K562 (cell line): ENCODE data around the gene HSF2BP. TPM values are rescaled to one million over a fixed set of nuclear protein-coding genes. Genes with fewer than 3 reads are reported as not detected.

ENCODE experiments used
- CTCFL ChIP-seq: IDR thresholded peaks from 2 replicates; pipeline ENCODE4 v1.6.1; 2011; ENCODE audit warnings: borderline replicate concordance, low read depth, mild to moderate bottlenecking, moderate library complexity, low read length; ENCODE audit not compliant: insufficient read depth, poor library complexity, severe bottlenecking
- DDX20 ChIP-seq: fragments of 450-650 bp; IDR thresholded peaks from 2 replicates; pipeline ENCODE4 v1.6.1; 2016; ENCODE audit warnings: missing genetic modification characterization, low read depth, mild to moderate bottlenecking, missing compliant biosample characterization, moderate library complexity
- E2F1 ChIP-seq: sonication (generic); formaldehyde crosslinking; IDR thresholded peaks from 2 replicates; pipeline ENCODE4 v1.8.1; 2023; ENCODE audit warnings: mild to moderate bottlenecking, missing genetic modification reagents, moderate library complexity
- FOXK1 ChIP-seq: sonication (generic); formaldehyde crosslinking; IDR thresholded peaks from 2 replicates; pipeline ENCODE4 v1.8.0; 2022; ENCODE audit warnings: missing genetic modification reagents, mild to moderate bottlenecking, borderline replicate concordance
- GABPB1 ChIP-seq: sonication (generic); formaldehyde crosslinking; IDR thresholded peaks from 2 replicates; pipeline ENCODE4 v1.8.0; 2022; ENCODE audit warnings: mild to moderate bottlenecking, missing genetic modification reagents
- NCOA1 ChIP-seq: fragments of 450-650 bp; IDR thresholded peaks from 2 replicates; pipeline ENCODE4 v1.6.1; 2016; ENCODE audit warnings: low read depth
- NCOR1 ChIP-seq: fragments of 450-650 bp; IDR thresholded peaks from 2 replicates; pipeline ENCODE4 v1.6.1; 2016; ENCODE audit warnings: mild to moderate bottlenecking, moderate library complexity
- PHB2 ChIP-seq: fragments of 450-650 bp; IDR thresholded peaks from 2 replicates; pipeline ENCODE4 v1.6.1; 2017; ENCODE audit warnings: low read depth
- POU5F1 ChIP-seq: fragments of 150-350 bp; IDR thresholded peaks from 2 replicates; pipeline ENCODE4 v1.6.1; 2014; ENCODE audit warnings: borderline replicate concordance, low read length, low read depth, mild to moderate bottlenecking; ENCODE audit not compliant: partially characterized antibody
- PYGO2 ChIP-seq: fragments of 450-650 bp; IDR thresholded peaks from 2 replicates; pipeline ENCODE4 v1.6.1; 2016; ENCODE audit warnings: mild to moderate bottlenecking, missing genetic modification characterization, moderate library complexity, missing compliant biosample characterization
- RCOR1 ChIP-seq, 2 experiments: IDR thresholded peaks; 2 replicates each; pipeline ENCODE4 v1.6.1; 2012; ENCODE audit warnings: low read depth in 2 of 2, low read length in 2 of 2, borderline replicate concordance in 1 of 2, improper control_type of control experiment in 1 of 2
- U2AF1 ChIP-seq: fragments of 200-400 bp; formaldehyde crosslinking; optimal IDR thresholded peaks from 2 replicates; pipeline ENCODE3; 2017; ENCODE audit warnings: mild to moderate bottlenecking, low read depth, low read length, moderate library complexity
- ZBTB8A ChIP-seq: fragments of 450-650 bp; IDR thresholded peaks from 2 replicates; pipeline ENCODE4 v1.6.1; 2018; ENCODE audit warnings: mild to moderate bottlenecking, moderate library complexity; ENCODE audit not compliant: partially characterized antibody
- ZFP91 ChIP-seq: sonication (generic); formaldehyde crosslinking; IDR thresholded peaks from 2 replicates; pipeline ENCODE4 v1.8.0; 2022; ENCODE audit warnings: mild to moderate bottlenecking, missing genetic modification reagents
- ZNF124 ChIP-seq: sonication (generic); formaldehyde crosslinking; IDR thresholded peaks from 2 replicates; pipeline ENCODE4 v1.8.1; 2022; ENCODE audit warnings: missing genetic modification reagents
- ZNF140 ChIP-seq: fragments of 250-450 bp; sonication (Bioruptor Pico); IDR thresholded peaks from 2 replicates; pipeline ENCODE4 v1.8.0; 2021; ENCODE audit warnings: moderate library complexity, mild to moderate bottlenecking, inconsistent platforms
- ZNF589 ChIP-seq: fragments of 200-800 bp; sonication (Bioruptor generic); IDR thresholded peaks from 2 replicates; pipeline ENCODE4 v1.6.1; 2016; ENCODE audit warnings: low read depth, missing genetic modification characterization, missing compliant biosample characterization
- polyA plus RNA-seq, 8 experiments: library from polyadenylated mRNA; depleted of rRNA in 4 of 8; stranded (reverse) in 5 of 8; unstranded in 3 of 8; fragments of >200 nt; fragmentation: Nextera tagmentation in 2 of 8; fragmentation: Illumina TruSeq in 1 of 8; extraction: Ambion mirVana in 2 of 8; extraction: Trizol in 1 of 8; gene quantifications; 2 replicates each; pipeline versions ENCODE4 v1.2.1 to v1.2.3, GENCODE V29; 2011 to 2014; ENCODE audit warnings: inconsistent platforms in 1 of 8, missing spikeins in 1 of 8
- total RNA-seq, 7 experiments: library from RNA; depleted of rRNA in 6 of 7; stranded (reverse); fragments of >200 nt in 6 of 7; fragmentation: Illumina TruSeq in 2 of 7; extraction: Trizol in 2 of 7; gene quantifications; 2 replicates each; pipeline versions ENCODE4 v1.2.1 to v1.2.3, GENCODE V29; 2011 to 2021; ENCODE audit warnings: low replicate concordance in 1 of 7
- TF ChIP-seq, protein P1 (sequence below): sonication (generic); formaldehyde crosslinking; IDR thresholded peaks from 2 replicates; pipeline ENCODE4 v1.8.1; 2022; ENCODE audit warnings: missing genetic modification reagents
- TF ChIP-seq, protein P2 (sequence below): fragments of 250-450 bp; sonication (Bioruptor Pico); IDR thresholded peaks from 2 replicates; pipeline ENCODE4 v1.9.0; 2021; ENCODE audit warnings: mild to moderate bottlenecking, inconsistent platforms

Gene HSF2BP
- total and polyA plus RNA-seq, 9 of the 15 experiments (the other 6 are each of a cell fraction or from before 2014, with no cell fraction given) = 0.04 to 0.57 (median 0.20) TPM; not detected in 2

DNA sequence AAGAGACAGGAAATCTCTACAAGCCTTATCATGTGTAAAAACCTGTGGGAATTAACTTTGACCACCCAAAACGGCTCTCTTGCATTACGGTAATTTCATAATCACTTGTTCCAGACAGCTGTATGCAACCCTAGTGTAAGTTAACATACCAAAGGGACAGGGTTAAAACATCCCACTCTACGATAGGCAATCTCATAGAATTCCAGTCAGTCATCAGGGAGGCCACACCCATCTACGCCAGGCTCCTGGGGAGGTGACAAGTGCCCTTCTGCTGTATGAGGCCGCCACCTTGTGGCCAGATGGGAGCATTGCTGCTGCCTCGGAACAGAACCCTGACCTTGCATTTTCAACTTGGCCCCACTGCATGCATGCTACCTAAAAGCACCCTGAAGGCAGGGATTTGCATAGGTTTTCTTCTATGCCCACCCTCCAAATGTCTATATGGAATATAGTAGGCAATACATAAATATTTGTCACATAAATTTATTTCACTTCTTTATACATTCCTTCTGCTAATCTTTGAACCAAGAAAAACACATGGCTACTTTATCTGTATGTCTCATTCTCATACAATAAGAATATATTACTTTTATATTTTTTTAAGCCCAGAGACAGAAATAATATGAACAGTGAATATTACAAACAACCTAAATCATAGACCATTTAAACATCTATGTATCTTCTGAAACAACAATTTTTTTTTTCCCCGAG, 12.6 kb downstream of the HSF2BP start (continued):
- TF ChIP-seq, protein P1, sequence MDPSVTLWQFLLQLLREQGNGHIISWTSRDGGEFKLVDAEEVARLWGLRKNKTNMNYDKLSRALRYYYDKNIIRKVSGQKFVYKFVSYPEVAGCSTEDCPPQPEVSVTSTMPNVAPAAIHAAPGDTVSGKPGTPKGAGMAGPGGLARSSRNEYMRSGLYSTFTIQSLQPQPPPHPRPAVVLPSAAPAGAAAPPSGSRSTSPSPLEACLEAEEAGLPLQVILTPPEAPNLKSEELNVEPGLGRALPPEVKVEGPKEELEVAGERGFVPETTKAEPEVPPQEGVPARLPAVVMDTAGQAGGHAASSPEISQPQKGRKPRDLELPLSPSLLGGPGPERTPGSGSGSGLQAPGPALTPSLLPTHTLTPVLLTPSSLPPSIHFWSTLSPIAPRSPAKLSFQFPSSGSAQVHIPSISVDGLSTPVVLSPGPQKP (CRISPR knock-in tag) = no peak
- TF ChIP-seq ZNF124 (CRISPR knock-in tag) (no peak), CTCFL (no peak), NCOR1 (no peak), GABPB1 (no peak), U2AF1 (no peak), ZNF589 (CRISPR knock-in tag) (no peak), RCOR1 (IDR thresholded peaks at IDR 0.05; ENCODE audit: borderline replicate concordance in 1 of 2, low read depth in 2 of 2, low read length in 2 of 2) (peak in 1 of 2 experiments; percentile 89; a peak in 2 of 4 replicates), E2F1 (CRISPR knock-in tag) (no peak), ZFP91 (no peak), FOXK1 (CRISPR knock-in tag) (no peak), DDX20 (no peak), POU5F1 (no peak), PYGO2 (tag) (no peak), NCOA1 (no peak), ZNF140 (CRISPR knock-in tag) (no peak), PHB2 (no peak), ZBTB8A (no peak)
- TF ChIP-seq, protein P2, sequence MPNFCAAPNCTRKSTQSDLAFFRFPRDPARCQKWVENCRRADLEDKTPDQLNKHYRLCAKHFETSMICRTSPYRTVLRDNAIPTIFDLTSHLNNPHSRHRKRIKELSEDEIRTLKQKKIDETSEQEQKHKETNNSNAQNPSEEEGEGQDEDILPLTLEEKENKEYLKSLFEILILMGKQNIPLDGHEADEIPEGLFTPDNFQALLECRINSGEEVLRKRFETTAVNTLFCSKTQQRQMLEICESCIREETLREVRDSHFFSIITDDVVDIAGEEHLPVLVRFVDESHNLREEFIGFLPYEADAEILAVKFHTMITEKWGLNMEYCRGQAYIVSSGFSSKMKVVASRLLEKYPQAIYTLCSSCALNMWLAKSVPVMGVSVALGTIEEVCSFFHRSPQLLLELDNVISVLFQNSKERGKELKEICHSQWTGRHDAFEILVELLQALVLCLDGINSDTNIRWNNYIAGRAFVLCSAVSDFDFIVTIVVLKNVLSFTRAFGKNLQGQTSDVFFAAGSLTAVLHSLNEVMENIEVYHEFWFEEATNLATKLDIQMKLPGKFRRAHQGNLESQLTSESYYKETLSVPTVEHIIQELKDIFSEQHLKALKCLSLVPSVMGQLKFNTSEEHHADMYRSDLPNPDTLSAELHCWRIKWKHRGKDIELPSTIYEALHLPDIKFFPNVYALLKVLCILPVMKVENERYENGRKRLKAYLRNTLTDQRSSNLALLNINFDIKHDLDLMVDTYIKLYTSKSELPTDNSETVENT (CRISPR knock-in tag) = no peak
